Loucy (cell line): ENCODE measurements around the gene RTN3.

ENCODE experiments used
- H2AFZ ChIP-seq: fragments of 200-600 bp; sonication (generic); 2 replicates; pipeline ENCODE4 v1.6.0; 2016; ENCODE audit warnings: antibody characterized with exemption, mild to moderate bottlenecking, low read length, moderate library complexity
- H3F3A ChIP-seq: fragments of 200-600 bp; 2 replicates; pipeline ENCODE4 v1.6.0; 2016; ENCODE audit warnings: antibody characterized with exemption, low read depth, mild to moderate bottlenecking
- H3K27me3 ChIP-seq: fragments of 200-600 bp; sonication (generic); 2 replicates; pipeline ENCODE4 v1.6.1; 2014; ENCODE audit warnings: low read length, mild to moderate bottlenecking; ENCODE audit not compliant: insufficient read depth, poor library complexity, severe bottlenecking
- H3K36me3 ChIP-seq: fragments of 200-600 bp; sonication (generic); 2 replicates; pipeline ENCODE4 v1.6.1; 2016; ENCODE audit warnings: low read length; ENCODE audit not compliant: insufficient read depth
- H3K4me1 ChIP-seq: fragments of 200-600 bp; sonication (generic); 2 replicates; pipeline ENCODE4 v1.5.1; 2014; ENCODE audit warnings: low read length, mild to moderate bottlenecking; ENCODE audit not compliant: insufficient read depth, poor library complexity, severe bottlenecking
- H3K4me2 ChIP-seq: fragments of 200-600 bp; sonication (generic); 2 replicates; pipeline ENCODE4 v1.6.0; 2014; ENCODE audit warnings: antibody characterized with exemption, low read length, low read depth, mild to moderate bottlenecking; ENCODE audit not compliant: poor library complexity, severe bottlenecking
- H3K4me3 ChIP-seq: fragments of 200-600 bp; sonication (generic); 2 replicates; pipeline ENCODE4 v1.5.1; 2014; ENCODE audit warnings: low read length, mild to moderate bottlenecking, mixed read lengths; ENCODE audit not compliant: poor library complexity, severe bottlenecking
- H3K79me2 ChIP-seq: fragments of 200-600 bp; sonication (generic); 2 replicates; pipeline ENCODE4 v1.6.1; 2014; ENCODE audit warnings: low read length; ENCODE audit not compliant: insufficient read depth
- H3K9ac ChIP-seq: fragments of 200-600 bp; sonication (generic); 2 replicates; pipeline ENCODE4 v1.6.0; 2014; ENCODE audit warnings: mild to moderate bottlenecking, low read depth, low read length, moderate library complexity; ENCODE audit not compliant: poor library complexity, severe bottlenecking
- H3K9me2 ChIP-seq: fragments of 200-600 bp; sonication (generic); replicated peaks from 2 replicates; pipeline ENCODE4 v1.6.1; 2016; ENCODE audit warnings: low read depth, low read length, mixed read lengths
- H3K9me3 ChIP-seq: fragments of 200-600 bp; sonication (generic); 2 replicates; pipeline ENCODE4 v1.6.1; 2014; ENCODE audit warnings: mild to moderate bottlenecking, antibody characterized with exemption, low read length, low read depth; ENCODE audit not compliant: insufficient read depth
- H4K20me1 ChIP-seq: fragments of 200-600 bp; sonication (generic); 2 replicates; pipeline ENCODE4 v1.6.0; 2014; ENCODE audit warnings: antibody characterized with exemption, low read length, mild to moderate bottlenecking; ENCODE audit not compliant: insufficient read depth, poor library complexity, severe bottlenecking
- CTCF ChIP-seq: fragments of 200-600 bp; sonication (generic); conservative IDR thresholded peaks from 2 replicates; pipeline ENCODE4 v1.5.1; 2014; ENCODE audit warnings: mild to moderate bottlenecking, antibody characterized with exemption, low read length
- EZH2phosphoT487 ChIP-seq: fragments of 200-600 bp; IDR thresholded peaks from 2 replicates; pipeline ENCODE4 v1.6.1; 2018; ENCODE audit warnings: antibody characterized with exemption, mild to moderate bottlenecking, moderate library complexity, borderline replicate concordance

RTN3 gene

DNA sequence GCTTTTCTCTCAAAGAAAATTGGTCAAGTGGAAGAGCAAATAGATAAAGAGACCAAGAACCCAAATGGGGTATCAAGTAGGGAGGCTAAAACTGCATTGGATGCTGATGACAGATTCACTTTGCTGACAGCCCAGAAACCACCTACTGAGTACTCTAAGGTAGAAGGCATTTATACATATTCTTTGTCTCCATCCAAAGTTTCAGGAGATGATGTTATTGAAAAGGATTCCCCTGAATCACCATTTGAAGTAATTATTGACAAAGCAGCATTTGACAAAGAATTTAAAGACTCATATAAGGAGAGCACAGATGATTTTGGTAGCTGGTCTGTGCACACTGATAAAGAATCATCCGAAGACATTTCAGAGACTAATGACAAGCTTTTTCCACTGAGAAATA lies 37.7 kb downstream of the RTN3 start:
- no peaks in the 10 kb centered on the region for H3F3A ChIP-seq
- H3K4me1 ChIP-seq: no peaks in the 10 kb centered on the region
- H3K4me2 ChIP-seq: no peak overlapping the region
- H2AFZ ChIP-seq: no peak overlapping the region
- no peak overlapping the region for H3K9ac ChIP-seq
- peaks cover 70% of the 10 kb centered on the region for H3K79me2 ChIP-seq
- peaks cover 20% of the 10 kb centered on the region; the same call in 1 of the 2 replicates for H3K36me3 ChIP-seq
- no peaks in the 10 kb centered on the region for H3K9me2 ChIP-seq
- H3K9me3 ChIP-seq: no peaks in the 10 kb centered on the region
- H3K27me3 ChIP-seq: no peaks in the 10 kb centered on the region
- H3K4me3 ChIP-seq: no peak overlapping the region
- H4K20me1 ChIP-seq: peaks cover 19% of the 10 kb centered on the region
- TF ChIP-seq EZH2phosphoT487: no peak
- TF ChIP-seq CTCF: no peak

GRCh38 chr11:63719987-63720386 lies 38.7 kb downstream of the RTN3 start:
- Histone ChIP-seq H3K4me3 (no peak overlapping the region), H2AFZ (no peak overlapping the region), H3K4me1 (no peaks in the 10 kb centered on the region), H4K20me1 (peaks cover 16% of the 10 kb centered on the region), H3F3A (no peaks in the 10 kb centered on the region), H3K9me3 (no peaks in the 10 kb centered on the region), H3K27me3 (no peaks in the 10 kb centered on the region), H3K4me2 (no peak overlapping the region), H3K9ac (no peak overlapping the region), H3K9me2 (no peaks in the 10 kb centered on the region), H3K79me2 (peaks cover 66% of the 10 kb centered on the region), H3K36me3 (peaks cover 20% of the 10 kb centered on the region; the same call in 1 of the 2 replicates)
- TF ChIP-seq CTCF (no peak), EZH2phosphoT487 (no peak)

DNA sequence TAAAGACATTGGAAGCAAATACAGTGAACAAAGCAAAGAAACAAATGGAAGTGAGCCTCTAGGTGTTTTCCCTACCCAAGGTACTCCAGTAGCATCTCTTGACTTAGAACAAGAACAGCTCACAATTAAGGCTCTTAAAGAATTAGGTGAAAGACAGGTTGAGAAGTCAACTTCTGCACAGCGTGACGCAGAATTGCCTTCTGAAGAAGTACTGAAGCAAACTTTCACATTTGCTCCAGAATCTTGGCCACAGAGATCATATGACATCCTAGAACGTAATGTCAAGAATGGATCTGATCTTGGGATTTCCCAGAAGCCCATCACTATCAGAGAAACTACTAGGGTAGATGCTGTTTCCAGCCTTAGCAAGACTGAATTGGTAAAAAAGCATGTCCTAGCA lies 39.3 kb downstream of the RTN3 start:
- no peak overlapping the region for H3K9ac ChIP-seq
- H3K4me2 ChIP-seq: no peak overlapping the region
- H3K4me1 ChIP-seq: no peaks in the 10 kb centered on the region
- no peaks in the 10 kb centered on the region for H3K27me3 ChIP-seq
- peaks cover 20% of the 10 kb centered on the region; the same call in 1 of the 2 replicates for H3K36me3 ChIP-seq
- H3K9me3 ChIP-seq: no peaks in the 10 kb centered on the region
- peaks cover 15% of the 10 kb centered on the region for H4K20me1 ChIP-seq
- TF ChIP-seq CTCF (no peak), EZH2phosphoT487 (no peak)
- no peak overlapping the region for H2AFZ ChIP-seq
- H3K4me3 ChIP-seq: no peak overlapping the region
- no peaks in the 10 kb centered on the region for H3K9me2 ChIP-seq
- peaks cover 61% of the 10 kb centered on the region for H3K79me2 ChIP-seq
- no peaks in the 10 kb centered on the region for H3F3A ChIP-seq
